NCI-H524 (cell line): ENCODE measurements around the gene BCAR1.

Source experiments
- DNase-seq, 2 experiments: peaks; one replicate each; lab custom pipeline; 2025; lab: John Stamatoyannopoulos, UW

The BCAR1 gene

DNA sequence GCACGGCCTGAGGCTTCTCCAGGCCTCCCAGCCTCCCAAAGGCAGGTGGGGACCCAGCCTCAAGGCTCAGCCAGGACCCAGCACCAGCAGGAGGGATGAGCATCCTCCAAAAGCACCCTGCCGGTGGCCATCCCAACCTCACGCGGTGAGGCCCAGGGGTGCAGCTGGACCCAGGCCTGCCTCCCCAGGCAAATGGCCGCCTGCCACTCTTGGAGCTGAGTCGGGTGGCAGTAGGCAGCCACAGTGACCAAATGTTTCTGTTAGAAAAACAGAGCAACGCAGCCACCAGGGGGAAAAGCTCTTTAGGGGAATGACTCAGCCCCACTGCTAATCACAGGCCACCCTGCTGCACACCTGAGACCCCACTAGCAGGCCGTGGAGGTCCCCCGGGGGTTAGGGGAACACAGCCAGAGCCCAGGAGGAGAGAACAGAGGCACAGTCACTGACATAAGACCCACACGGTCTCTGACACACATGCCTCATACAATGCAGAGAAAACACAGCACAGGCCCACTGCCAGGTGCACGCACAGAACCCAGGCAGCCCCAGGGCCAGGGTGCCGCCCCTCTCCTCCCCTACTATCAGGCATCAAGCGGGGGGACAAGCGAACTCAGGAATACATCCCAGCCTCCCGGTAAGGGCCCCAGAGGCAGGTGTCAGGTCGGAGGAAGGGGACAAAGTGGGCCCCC is 12.4 kb downstream of the BCAR1 start:
- DNase-seq: peak in 1 of 2 experiments; percentile 35

DNA sequence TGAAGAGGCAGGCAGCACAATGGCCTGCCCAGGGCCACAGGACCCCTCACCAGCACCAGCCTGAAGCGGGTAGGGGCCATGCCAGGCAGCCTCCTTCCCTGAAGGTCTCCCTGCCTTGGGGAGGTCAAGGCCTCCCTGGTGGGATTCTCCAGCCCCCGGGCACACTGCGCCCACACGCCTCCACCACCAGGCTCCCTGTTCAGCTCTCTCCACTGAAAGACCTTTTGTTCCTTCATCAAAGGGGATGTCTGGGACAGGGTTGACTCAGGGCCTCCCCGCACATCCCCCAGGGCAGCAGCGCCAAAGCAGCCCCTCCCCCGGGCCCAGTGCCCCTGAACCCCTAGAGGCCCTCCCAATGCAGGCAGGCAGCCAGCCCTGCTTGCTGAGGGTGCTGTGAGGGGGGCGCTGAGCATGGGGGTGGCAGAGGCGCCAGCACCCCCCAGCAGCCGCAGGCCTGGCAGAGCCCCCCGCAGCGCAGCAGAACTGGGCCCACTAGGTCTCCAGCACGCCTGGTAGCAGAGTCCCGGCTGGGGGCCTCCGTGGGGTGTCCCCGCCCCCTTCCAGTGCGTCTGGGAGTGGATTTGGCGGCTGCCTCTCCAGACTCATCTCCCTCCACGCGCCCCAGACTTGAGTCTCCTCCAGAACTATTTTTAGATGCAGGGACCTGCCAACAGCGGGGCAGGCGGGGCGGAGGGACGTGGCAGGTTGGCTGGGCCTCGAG is 13.1 kb downstream of the BCAR1 start:
- peak in 1 of 2 experiments; percentile 35 for DNase-seq

DNA sequence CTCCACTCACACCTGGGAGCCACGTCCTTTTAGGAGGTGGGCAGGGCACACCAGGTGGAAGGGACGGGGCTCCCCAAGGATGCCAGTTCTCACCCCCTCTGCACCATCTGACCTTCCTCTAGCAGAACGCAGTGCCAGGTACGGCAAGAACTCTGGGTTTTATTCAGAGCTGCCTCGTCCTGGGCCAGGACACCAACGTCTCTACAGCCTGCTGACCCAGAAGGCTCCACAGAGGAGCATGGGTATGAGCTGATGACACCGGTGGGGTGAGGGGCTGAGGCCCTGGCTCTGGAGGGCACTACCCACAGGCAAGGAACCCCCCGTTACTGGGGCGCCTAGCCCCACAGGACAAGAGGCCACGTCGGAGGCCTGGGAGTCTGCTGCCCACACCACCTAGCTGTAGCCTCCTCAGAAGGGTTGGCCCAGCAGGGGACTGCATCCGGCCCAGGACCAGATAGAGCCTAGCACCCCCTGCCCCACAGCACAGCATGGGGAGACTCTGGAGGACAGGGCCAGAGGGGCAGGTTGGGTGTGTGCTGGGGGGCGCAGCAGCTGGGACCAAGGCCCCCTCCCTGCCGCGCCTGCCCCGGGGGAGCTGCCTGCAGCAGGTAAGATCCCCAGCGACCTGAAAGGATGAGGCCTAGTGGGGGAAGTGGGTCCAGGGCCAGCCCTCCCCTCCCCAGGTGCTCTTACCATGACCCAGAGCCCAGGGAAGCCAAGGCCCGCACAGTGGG is 13.9 kb downstream of the BCAR1 start:
- no peak for DNase-seq

DNA sequence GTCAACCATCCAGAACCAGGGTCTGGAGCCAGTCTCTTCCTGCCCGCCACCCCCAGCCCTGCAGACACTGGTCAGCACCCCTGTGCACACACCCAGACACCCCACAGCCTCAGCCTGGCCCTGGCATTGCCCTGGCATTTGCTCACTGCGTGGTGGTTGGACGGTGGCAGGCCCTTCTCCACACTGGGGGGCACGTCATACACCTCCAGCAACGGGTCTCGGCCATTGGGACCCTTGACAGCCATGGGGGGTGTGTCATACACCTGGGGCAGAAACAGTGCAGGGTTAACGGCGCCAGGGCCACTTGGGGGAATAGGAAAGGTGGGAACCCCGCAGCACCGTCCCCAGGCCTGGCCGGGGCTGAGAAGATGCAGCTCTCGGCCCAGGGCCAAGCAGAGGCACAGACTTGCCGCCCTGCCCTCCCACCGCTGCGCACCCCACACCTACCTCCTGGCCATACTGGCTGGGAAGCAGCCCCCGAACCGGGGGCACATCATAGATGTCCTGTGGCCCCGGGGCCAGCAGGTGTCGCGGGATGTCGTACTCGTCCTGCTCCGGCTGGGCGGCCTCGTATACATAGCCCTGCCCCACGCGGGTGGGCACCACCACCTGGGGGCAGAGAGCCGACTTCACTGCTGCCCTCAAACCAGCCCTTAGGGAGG is 14.6 kb downstream of the BCAR1 start:
- DNase-seq: no peak

DNA sequence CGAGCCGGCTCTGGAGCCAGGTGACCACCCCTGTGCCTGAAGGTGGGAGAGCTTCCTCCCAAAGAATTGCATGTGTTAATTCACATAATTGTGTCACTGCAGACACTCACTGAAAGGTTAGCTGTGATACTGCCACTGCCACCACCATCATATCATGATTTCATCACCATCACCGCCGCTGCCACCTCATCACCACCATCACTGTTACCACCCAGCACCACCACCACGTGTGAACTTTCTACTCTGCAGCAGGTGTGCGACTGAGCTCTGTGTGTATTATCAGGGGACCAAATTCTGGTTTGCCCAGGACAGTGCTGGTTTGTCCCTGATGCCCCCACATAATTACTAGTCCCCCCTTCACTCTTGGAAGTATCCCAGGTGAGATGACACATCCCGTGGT is 15.2 kb downstream of the BCAR1 start:
- no peak for DNase-seq

DNA sequence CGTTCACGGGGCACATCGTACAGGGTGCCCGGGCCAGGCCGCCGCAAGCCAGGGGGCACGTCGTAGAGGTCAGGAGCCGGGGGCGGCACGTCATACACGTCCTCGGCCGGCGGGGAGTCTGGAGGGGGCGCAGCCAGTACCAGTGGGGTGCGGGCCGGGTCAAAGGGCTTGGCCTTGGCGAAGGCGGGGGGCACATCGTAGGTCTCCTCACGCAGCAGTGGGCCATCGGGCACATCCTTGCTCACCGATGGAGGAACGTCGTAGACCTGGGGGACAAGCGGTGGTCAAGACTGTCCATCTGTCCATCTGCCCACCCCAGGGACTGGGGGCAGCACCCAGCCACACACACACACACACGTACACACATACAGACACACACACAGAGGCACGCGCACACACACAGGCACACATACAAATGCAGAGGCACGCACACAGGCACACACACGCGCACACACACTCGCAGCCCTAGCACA is 15.7 kb downstream of the BCAR1 start:
- DNase-seq: no peak

DNA sequence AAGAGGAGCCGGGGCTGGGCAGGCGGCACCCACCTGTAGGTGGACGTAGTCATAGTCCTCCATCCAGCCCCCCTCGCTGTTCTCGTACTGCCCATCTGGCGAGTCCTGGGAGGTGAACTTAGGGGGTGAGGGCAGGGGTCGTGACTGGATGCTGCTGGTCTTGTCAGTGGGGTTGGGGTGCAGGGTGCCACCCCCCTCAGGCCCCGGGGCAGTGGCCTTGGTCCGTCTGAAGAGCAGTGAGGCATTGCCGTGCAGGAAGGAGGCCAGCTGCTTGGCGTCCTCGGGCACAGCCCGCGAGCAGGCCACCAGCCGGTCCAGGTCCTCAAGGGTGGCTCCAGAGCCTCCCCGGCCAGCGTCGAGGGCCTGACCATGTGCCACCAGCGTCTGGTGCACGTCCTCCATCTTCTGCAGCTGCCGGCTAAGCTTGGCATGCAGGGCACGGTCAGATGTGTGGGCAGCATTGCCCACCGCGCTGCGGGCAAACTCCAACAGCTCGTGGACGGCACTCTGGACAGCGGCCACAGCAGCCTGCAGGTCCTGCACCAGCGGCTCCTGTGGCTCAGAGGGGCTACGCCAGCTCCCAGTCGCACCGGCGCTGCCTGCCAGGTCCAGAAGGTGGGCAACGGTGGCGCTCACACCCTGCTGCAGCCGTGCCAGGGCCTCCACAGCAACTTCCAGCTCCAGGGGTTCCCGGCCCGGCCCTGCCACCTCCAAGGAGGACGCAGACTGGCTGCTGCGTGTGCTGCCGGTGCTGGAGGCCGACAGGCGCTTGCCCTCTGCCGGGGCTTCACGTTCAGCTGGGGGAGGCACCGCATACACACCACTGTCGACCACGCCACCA is 16.3 kb downstream of the BCAR1 start:
- DNase-seq: no peak

DNA sequence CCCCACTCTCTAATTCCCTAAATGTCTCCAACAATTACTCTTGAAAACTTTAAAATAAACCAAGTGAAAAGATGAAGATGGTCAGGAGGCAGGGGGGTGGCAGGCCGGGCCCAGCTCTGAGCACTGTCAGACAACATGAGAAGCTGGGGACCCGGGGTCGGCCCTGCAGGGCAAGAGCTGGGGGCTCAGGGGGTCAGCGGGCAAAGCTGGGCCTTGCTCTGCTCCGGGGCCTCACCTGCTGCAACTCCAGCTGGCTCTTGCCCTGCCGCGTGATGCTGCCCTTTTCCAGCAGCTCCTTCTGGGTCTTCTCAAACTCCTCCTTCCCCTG is 17.8 kb downstream of the BCAR1 start:
- no peak for DNase-seq

DNA sequence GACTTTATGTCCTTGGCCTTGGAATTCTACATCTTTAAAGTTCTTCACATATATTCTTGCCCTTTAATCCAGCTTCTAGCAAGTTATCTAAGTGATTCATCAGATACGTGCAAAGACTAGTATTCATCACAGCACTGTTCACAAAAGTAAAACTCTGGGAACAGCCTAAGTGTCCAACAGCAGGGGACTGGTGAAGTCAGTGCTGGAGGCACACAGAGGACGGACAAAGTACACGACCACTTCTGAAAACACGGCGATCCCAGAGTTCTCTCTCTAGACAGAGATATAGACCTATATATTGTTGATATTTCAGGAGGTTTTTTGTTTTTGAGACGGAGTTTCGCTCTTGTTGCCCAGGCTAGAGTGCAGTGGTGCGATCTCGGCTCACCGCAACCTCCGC is 19.9 kb downstream of the BCAR1 start:
- no peak for DNase-seq

DNA sequence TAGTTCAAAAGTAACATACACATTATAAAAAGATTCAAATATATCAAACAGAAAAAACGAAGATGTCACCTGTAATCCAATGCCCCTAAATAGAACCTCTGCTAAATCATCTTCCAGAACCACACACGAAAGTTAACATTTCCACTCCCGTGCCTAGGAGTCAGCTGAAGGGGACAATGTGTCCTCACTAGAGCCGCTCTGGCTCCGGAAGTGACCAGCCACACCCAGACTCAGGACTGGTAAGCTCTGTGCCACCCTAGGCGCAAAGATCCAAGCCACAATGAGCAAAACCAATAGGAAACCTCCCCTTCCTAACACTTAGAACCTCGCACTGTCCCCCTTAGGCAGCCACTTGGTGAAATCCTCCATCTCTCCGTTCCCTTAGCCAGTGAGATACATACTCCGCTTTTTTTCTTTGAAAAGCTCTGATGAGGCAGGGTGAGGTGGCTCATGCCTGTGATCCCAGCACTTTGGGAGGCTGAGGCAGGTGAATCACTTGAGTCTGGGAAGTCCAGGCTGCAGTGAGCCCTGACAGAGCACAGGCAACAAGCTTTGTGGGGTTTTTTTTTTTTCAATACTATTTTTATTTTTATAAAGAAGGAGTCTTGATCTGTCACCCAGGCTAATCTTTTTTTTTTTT is 20.8 kb downstream of the BCAR1 start:
- DNase-seq: no peak

DNA sequence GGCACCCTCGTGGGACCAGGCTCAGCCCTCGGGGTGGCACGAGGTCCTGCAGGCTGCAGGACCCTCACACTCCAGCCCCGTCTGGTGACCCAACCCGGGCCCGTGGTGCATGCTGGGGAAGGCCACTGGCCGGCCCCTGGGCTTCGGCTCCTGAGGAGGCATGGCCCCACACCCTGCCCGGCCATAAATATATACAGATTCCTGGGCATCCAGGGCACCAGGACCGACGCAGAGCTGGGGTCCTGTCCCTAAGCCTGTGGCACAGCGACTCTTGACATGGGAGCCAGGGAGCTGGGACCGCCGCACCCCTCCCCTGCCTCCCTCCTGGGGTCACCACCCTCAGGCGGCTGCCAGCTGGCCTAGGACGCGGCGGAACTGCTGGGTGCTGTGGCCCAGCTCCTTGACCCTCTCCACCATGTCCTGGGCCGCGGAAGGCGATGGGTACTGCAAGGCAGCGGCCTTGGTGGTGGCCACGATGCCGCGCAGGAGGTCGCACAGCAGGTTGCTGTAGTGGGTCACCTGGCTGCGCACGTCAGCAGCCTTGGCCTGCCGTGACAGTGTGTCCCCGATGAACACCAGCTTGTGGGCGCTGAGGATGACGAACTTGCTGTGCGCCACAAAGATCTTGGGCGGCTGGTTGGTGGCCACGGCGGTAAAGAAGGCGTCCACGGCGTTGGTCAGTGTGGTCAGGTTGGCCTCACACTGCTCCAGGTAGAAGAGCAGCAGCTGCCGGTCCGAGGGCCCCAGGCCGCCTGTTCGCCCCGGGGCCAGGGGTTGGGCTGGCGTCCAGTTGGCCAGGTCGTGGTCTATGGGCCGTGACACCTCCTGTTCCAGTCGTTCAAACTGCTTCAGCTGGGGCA is 22.0 kb downstream of the BCAR1 start:
- DNase-seq: no peak

DNA sequence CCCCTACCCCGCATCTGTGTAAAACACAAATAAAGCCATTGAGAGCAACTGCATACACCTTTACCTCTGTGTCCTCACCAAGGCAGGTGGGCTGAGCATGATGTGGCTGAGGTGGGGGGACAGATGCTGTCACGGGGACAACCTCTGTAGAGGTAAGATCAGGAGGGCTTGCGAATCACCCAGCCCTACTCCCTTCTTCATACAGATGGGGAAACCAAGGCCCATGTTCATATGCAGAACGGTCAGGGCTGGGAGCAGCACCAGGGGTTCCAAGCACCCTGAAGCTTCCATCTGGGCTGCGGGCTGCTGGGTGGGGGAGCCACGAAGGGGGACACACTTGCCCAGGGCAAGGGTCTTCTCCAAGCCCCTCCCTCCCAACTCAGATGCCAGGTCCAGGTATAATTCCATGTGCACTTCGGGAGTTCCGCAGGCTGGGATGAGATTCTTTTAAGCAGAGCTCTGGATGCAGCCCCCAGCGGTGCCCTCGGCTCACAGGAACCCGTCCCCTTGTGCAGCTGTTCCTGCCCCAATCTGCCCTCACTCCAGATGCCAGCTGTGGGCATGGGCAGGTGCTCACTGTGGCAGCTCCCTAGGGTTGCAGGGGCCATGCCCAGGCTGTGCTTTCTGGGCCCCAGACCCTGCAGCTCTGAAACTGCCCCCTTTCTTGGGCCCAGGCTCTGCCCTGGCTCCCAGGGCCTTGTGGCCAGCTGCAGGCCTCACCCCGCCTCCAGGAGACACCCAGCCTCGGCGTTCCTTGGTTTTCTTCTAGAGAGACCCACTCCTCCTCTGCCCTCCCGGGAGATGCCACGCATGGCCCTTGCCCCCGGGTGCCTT is 23.1 kb downstream of the BCAR1 start:
- DNase-seq: no peak

DNA sequence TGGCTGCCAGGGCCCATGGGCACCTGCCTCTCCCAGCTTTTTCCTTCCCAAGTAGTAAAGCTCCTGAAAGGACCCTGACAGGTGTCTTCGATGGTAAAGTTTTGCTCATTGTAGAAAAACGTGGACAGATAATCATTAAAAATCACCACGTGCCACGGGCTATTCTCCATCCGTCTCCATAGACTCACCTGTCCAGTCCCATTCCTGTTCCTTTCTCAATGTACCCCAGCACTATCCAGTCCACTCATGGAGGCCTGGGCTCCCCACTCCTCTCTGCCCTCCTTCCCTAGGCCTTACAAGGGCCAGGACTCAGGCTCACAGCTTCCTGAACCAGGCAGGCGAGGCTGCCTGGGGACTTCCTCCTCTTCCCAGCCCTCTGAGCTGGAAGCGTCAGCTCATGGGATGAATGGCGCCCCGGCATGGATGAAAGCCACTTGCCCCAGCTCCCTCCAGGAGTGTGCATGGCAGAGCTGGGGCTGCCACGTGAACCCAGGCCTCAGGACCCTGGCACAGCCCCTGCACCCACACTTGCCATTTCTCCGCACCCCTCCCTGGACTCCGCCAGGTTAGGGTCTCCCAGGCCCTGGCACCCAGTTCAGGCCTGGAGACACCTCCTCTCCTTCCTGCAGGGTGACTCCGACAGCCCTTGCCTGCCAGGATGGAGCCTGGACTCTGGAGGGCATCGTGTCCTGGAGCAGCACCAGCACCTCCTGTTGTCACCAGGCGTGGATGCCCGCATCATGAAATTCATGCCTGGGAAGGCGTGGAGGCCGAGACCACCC is 23.9 kb downstream of the BCAR1 start:
- no peak for DNase-seq

DNA sequence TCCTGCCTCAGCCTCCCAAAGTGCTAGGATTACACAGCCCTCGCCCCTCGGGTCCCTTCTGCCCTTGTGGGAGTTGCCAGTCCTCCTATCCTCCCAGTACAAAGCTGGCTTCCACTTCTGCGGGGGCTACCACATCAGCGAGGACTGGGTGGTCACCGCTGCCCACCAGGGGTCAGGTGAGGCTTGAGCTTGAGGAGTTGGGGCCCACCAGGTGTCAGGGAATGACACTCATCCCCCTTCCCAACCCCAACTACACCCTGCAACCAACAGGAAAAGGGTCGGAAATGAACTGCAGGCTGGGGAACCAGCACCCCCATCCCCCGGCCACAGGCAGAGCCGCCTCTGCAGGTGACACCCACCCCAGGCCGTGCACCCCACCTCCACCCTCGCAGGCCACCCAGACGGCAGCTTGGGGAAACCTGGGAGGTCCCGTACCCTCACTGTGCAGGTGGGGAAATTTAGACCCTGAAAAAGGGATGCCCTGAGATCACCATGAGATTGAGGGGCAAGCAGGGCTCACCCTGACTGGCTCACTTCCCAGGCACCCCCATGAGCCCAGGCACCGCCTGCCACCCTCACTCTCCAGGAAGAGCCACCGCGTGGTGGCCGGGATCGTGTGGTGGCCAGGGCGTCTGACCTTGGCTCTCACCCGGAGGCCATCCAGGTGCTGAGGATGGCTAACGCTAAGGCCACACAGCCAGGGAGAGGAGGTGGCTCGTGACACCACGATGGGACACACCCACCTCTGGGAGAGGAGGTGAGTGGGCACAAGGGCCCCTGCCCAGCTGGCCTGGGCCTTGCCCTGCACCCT is 24.7 kb downstream of the BCAR1 start:
- DNase-seq: no peak

DNA sequence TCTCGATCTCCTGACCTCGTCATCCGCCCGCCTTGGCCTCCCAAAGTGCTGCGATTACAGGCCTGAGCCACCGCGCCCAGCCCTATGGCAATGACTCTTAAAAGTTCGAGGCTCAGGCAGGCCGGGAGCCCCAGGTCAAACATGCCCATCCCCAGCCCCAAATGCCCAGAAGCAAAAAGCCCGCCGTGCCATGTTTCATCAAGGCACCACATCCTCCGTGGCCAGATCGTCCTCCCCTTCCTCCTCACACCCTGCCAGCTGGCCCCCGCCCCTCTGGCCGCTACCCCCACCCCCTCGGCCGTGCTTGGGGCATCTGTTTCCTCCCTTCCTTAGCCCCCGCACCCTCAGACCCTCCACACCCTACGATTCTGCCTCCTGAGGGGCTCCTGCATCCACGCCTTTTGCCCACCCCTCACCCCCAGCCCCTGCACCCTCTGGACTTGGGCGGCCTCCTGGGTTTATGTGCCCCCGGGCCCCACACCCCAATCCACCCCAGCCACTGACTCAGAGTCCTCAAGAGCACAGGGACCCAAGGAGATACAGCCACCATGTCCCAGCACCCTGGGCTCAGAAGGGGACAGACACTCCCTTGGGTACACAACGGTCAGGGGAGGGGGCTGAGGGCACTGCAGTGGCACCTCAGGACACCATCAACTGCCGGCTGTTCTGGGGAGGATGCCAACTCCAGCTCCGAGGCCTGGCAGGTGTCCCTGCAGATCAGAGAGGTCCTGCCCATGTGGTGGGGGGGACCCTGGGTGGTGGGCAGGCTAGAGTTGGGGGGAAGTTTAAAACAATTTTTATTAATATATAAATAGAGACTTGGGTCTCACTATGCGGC is 25.5 kb downstream of the BCAR1 start:
- DNase-seq: no peak

DNA sequence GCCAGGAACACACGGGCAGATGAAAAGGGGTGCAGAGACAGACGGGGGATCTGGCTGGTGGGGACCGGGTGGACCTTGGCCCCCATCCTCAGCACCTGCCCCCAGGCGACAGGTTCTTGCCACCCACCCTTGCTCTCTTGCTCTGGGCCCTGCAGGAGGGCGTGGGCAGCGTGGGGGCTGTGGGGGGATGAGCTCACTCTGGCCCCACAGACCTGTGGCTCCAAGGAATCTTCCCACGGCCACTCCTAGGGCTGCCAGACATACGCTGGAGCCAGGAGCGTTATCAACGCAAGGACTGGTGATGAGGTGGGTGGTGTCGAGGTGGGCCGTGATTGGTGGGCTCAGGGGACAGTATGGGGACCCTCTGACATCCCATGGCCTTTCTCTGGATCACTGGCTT is 26.3 kb downstream of the BCAR1 start:
- DNase-seq: no peak
